ENCODE data around the gene ZNF605.

DNA sequence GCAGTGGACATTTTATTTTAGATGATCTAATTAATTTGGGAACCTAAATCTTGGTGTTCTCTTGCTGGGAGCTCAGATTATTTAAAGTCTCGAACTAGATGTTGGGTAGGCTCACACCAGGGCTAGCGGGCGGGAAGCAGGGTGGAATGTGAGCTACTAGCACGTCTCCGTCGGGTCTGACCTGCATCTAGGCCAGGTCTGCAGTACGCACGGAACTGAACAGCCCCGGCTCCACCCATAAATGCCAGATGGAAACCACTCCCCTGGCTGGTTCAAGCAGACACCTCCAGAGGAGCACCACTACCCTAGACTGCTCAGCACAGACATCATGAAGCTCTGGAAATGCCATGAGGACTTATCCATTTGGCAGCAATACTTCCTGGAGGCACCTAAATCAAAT is 10.3 kb downstream of the ZNF605 start:
- TF ChIP-seq, protein P1, sequence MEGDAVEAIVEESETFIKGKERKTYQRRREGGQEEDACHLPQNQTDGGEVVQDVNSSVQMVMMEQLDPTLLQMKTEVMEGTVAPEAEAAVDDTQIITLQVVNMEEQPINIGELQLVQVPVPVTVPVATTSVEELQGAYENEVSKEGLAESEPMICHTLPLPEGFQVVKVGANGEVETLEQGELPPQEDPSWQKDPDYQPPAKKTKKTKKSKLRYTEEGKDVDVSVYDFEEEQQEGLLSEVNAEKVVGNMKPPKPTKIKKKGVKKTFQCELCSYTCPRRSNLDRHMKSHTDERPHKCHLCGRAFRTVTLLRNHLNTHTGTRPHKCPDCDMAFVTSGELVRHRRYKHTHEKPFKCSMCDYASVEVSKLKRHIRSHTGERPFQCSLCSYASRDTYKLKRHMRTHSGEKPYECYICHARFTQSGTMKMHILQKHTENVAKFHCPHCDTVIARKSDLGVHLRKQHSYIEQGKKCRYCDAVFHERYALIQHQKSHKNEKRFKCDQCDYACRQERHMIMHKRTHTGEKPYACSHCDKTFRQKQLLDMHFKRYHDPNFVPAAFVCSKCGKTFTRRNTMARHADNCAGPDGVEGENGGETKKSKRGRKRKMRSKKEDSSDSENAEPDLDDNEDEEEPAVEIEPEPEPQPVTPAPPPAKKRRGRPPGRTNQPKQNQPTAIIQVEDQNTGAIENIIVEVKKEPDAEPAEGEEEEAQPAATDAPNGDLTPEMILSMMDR (IDR thresholded peaks at IDR 0.05), result no peak
- no peak for TF ChIP-seq POLR2A (IDR thresholded peaks at IDR 0.05)
